SH-SY5Y (cell line): ENCODE data around the gene SP140L.

Source experiments
- GATA2 ChIP-seq: IDR thresholded peaks from 2 replicates; pipeline ENCODE4 v1.6.1; 2011; ENCODE audit warnings: mild to moderate bottlenecking, low read depth, low read length
- GATA3 ChIP-seq: IDR thresholded peaks from 2 replicates; pipeline ENCODE4 v1.6.1; 2011; ENCODE audit warnings: low read depth, mild to moderate bottlenecking, low read length, moderate library complexity

DNA sequence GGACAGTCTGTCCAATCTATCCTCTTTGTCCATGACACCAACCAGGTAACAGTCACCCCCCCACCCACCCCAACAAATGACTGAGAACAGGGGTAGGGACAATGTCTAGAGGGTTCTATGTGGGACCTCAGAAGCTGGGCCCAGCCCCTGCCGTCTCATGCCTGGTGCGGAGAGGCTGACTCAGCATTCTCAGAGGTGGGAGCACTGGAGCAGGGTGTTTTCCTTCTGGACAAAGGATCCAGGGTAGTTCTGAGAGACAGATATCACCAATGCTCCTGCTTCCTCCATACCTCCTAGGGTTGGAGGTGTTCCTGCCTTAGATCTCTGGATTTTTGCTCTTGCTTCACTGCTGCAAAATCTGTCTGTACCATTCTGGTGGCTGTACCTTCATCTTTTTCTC is 55.1 kb downstream of the SP140L start:
- TF ChIP-seq GATA2 (no peak), GATA3 (no peak)
